NCI-H82 (cell line): Measurements from ENCODE around the gene NPAS3.

Experiments used
- DNase-seq: peaks from one replicate; lab custom pipeline; 2025; lab: John Stamatoyannopoulos, UW

The NPAS3 gene

GRCh38 chr14:33254861-33255395 is 316.2 kb downstream of the NPAS3 start:
- no peak for DNase-seq

DNA sequence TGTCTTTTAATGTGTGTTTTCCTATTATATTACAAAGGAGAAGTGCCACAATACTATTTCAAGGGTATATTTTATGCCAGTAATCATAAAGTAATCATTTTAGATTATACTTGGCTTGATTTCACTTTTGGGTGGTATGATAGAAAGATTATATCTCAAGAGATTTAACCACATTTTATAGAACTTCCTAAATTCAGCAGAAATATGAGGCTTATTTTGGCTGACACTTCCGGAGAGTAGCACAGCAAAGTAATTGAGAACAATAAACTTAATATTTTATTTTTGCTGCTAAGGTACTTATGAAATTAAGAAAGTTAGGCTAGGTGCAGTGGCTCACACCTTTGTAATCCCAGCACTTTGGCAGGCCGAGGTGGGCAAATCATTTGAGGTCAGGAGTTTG is 319.1 kb downstream of the NPAS3 start:
- no peak for DNase-seq

GRCh38 chr14:33259764-33260163 is 321.1 kb downstream of the NPAS3 start:
- DNase-seq, result no peak

DNA sequence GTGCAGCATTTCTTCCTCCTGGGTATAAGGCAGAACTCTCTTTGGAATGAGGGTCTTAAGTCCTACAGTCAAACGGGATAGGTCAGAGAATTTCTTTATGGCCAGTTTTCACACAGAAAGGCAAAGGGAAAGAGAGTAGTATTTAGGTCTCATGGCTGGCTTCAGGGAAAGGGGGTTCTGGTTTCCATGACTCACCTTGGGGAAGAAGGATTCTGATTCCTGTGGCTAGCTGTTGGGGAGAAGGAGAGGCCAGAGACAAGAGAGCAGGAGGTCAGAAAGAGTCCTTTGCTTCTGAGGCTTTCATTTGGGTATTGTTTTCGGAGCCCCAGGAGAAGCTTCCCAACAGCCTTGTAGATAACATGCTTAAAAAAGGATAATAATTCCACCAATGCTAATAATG is 332.5 kb downstream of the NPAS3 start:
- no peak for DNase-seq

DNA sequence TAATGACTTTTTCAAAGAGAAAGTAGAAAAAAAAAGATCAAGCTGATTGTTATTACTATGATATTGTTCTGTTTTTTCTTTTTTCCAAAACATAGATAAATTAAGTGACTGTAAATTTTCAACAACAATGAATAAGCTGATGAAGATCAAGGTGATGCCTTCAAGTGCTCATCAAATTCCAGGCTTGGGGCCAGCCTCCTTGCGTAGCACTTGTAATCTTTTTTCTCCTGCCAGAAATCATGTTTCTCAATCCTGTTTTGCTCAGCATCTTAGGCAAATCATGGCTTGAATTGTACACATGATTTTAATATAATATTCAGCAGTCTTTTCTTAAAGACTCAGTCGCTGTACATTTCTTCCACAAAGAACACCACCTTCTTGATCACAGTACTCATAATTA is 333.2 kb downstream of the NPAS3 start:
- DNase-seq, result no peak

- DNase-seq, result no peak
Observed at GRCh38 chr14:33273978-33274377, 335.3 kb downstream of the NPAS3 start.

DNA sequence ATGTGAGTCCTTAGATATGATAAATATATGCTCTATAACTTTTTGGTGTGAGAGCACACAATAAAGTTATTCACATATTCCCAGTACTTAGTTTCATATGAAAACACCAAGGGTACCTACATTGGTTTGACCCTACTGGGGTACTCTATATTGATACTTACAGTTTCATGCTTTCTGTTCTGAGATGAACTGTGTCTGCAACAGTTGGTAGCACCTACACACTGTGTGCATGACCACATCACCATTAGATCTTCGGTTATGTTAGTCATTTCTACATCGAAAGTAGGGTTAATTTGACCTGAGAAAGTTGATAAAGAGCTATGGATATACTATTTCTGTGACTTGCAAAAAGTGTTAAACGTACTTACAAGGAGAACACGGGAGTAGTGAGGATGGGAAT is 337.2 kb downstream of the NPAS3 start:
- DNase-seq, result no peak

- DNase-seq, result peak; percentile 1
Observed at GRCh38 chr14:33279865-33280264, 341.2 kb downstream of the NPAS3 start.

- DNase-seq, result no peak
Observed at GRCh38 chr14:33280646-33281045, 342.0 kb downstream of the NPAS3 start.

- DNase-seq, result no peak
Observed at GRCh38 chr14:33282331-33283230, 343.9 kb downstream of the NPAS3 start.

DNA sequence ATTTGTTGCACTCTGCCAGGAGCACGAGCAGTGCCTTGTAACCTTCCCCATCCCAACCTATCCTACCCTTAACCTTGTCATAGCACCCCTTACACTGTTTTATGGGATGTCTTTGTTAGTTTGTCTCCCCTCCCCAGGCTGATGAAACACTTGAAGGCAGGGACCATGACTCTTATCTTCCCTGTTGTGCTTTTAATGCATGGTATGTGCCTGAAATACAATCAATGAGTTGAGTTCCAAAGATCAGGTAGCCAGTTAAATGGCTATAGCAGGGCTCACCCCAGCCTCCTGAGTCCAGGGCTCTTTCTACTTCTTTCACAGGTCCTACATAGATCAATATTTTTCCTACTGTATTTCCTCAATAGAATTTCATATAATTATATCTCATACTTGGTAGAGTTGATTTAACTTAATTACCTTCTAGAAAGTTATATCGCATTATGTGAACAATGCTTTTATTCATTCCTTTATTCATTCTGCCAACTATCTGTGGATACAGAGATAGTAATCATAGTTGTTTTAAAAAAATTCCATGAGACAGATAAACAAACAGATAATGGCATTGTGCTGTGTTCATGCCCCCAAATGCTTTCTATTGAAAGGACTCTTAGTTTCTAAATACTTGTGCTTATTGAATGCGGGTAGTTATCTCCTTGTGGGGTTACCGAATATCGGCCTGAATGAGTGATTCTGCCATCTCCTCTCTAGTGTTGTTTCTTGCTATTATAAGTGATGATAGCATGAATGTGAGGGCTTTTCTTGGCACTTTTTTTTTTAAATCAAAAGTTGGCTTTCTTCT is 347.4 kb downstream of the NPAS3 start:
- no peak for DNase-seq

GRCh38 chr14:33287189-33287588 is 348.5 kb downstream of the NPAS3 start:
- peak; percentile 35 for DNase-seq

- no peak for DNase-seq
Observed at GRCh38 chr14:33290641-33291040, 352.0 kb downstream of the NPAS3 start.

- no peak for DNase-seq
Observed at GRCh38 chr14:33291529-33292104, 352.9 kb downstream of the NPAS3 start.

DNA sequence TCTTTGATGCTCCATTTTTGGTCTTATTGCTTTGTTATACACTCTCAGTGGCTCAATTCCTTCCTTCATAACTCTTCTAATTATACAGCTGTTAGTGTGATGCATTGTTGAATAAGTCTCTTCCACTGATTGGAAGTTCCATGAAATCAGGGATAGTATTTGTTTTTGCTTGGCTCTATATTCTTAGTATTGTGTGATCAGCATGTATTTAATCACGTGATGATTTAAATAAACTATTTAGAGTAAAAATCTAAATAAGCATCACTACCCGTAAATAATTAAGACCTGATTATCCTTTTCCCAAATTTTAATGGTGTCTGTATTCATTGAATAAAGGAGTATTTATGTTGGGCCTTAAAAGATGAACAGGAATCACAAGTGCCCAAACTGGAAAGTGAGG is 355.7 kb downstream of the NPAS3 start:
- no peak for DNase-seq

DNA sequence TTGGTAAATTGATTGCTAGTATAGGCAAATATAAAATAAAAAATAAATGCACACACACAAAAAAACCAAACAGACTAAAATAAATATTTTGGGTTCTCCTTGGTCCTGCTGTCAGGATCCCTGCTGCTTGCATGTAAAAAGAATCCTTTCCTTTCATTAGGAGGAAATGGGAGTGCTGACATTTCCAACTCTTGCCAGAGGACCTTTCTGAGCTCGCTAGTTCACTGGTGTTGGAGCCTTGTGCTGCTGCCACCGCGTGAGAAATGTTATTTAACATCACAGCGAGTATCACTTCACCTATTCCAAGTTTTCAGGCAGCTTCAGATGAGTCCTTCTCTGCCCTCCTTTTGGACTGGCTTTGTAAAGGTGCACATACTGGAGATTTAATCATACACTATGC is 358.9 kb downstream of the NPAS3 start:
- no peak for DNase-seq

- peak; percentile 9 for DNase-seq
Observed at GRCh38 chr14:33307691-33308251, 369.1 kb downstream of the NPAS3 start.

DNA sequence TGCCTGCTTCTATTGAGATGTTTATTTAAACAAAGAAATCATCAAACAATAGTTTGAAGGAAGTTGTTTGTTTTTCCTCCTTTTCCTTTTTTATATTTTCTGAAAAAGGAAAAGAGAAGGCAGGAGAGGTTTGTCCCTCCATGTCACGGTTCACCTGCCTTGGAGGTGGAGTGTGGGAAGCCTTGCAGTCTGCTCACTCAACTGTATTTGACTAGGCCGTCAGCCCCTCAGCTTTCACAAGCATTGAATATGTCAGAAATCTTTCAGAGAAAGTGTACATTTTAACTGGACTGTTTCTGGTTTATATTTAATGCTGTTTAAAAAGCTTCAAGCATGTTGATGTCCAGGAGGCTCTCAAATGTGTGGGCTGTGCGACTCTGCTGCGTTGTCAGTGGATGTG is 370.4 kb downstream of the NPAS3 start:
- no peak for DNase-seq

GRCh38 chr14:33315217-33315616 is 376.5 kb downstream of the NPAS3 start:
- no peak for DNase-seq

DNA sequence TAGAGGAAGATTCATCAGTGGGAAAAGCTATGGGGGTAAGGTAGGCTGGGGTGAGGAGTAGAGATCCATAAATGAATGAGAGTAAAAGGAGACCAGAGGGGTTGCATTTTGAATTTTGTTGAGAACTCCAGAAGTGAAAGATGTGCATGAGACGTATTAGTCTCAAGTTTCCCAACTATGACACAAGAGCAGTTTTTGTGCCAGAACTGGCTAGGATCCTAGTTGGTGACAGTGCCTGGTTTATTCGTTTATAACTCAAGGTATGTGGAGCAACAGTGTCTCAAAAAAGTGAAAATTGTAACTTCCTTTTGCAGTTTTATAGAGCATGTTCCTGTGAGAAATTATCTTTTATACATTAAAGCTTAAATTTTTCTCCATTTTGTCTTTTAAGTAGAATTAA is 377.0 kb downstream of the NPAS3 start:
- no peak for DNase-seq

GRCh38 chr14:33317675-33318074 is 379.0 kb downstream of the NPAS3 start:
- DNase-seq, result no peak

GRCh38 chr14:33323979-33324378 is 385.3 kb downstream of the NPAS3 start:
- DNase-seq, result peak; percentile 80
